ENCODE results near the gene C9orf57.
"Not testable (repeated sequence)": the region's sequence is repeated elsewhere in the genome, so short reads cannot be mapped to it uniquely, and the experiment has no call there.

- TF ChIP-seq EZH2 (IDR thresholded peaks at IDR 0.05); POLR2AphosphoS5 (IDR thresholded peaks at IDR 0.05; ENCODE audit: borderline replicate concordance, low read depth, low read length): not testable (repeated sequence)
These were observed 14.3 kb upstream of the C9orf57 start for GRCh38 chr9:72074666-72075065.
